PC-3 (cell line): Measurements from ENCODE around the gene PCYT2.

Experiments used
- EZH2 ChIP-seq: fragments of 300-600 bp; sonication (generic); IDR thresholded peaks from one replicate; pipeline ENCODE4 v1.6.1; 2017; ENCODE audit warnings: antibody characterized with exemption, mild to moderate bottlenecking, low read length; ENCODE audit not compliant: unreplicated experiment
- EZH2phosphoT487 ChIP-seq: fragments of 300-600 bp; sonication (generic); IDR thresholded peaks from 2 replicates; pipeline ENCODE4 v1.6.1; 2018; ENCODE audit warnings: mild to moderate bottlenecking, antibody characterized with exemption, low read length, borderline replicate concordance
- TF ChIP-seq, protein P1 (sequence below): fragments of 300-600 bp; sonication (generic); conservative IDR thresholded peaks from 2 replicates; pipeline ENCODE4 v1.5.1; 2017; ENCODE audit warnings: antibody characterized with exemption, low read depth, mild to moderate bottlenecking, low read length

DNA sequence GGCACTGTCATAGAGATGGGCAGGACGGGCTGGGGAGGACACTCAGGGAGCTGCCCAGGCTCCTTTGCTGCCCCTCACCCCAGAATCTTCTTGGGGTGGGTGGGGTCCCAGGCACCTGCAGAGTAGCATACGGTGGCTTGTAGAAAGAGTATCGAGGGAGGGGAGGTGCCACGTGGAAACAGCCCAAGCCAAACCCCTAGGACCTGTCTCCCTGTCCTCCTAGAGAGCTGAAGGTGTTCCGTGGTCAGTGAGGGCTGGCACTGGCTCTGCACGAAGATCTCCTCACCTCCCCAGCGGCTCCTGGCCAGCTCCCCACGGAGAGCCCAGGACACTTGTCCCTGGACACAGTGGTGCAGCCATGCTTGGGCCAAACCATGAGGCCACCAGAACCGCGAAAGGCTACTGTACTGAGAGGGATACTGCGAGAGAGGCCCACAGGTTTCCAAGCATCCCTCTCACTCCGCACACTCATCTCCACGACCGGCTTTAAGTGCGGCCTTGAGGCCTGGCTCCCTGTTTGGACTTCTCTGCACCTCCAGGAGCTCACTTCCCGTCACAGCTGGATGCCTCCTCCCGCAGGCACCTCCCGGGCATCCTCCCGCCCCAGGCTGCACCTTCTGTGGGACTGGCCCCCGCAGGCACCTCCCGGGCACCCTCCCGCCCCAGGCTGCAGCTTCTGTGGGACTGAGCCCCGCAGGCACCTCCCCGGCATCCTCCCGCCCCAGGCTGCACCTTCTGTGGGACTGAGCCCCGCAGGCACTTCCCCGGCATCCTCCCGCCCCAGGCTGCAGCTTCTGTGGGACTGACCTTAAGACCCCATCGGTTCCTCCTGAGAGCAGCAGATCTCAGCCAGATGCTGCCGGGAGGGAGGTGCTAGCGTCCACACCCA, 18.3 kb upstream of the PCYT2 start:
- TF ChIP-seq, protein P1, sequence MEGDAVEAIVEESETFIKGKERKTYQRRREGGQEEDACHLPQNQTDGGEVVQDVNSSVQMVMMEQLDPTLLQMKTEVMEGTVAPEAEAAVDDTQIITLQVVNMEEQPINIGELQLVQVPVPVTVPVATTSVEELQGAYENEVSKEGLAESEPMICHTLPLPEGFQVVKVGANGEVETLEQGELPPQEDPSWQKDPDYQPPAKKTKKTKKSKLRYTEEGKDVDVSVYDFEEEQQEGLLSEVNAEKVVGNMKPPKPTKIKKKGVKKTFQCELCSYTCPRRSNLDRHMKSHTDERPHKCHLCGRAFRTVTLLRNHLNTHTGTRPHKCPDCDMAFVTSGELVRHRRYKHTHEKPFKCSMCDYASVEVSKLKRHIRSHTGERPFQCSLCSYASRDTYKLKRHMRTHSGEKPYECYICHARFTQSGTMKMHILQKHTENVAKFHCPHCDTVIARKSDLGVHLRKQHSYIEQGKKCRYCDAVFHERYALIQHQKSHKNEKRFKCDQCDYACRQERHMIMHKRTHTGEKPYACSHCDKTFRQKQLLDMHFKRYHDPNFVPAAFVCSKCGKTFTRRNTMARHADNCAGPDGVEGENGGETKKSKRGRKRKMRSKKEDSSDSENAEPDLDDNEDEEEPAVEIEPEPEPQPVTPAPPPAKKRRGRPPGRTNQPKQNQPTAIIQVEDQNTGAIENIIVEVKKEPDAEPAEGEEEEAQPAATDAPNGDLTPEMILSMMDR: no peak
- TF ChIP-seq EZH2phosphoT487 (no peak), EZH2 (no peak)
